ENCODE results near the gene DGCR8. TPM values are rescaled to one million over a fixed set of nuclear protein-coding genes. Genes with fewer than 3 reads are reported as not detected.

The DGCR8 gene
- total RNA-seq, 1 experiment from 2014 or later = 41.7 TPM

GRCh38 chr22:20032407-20032991 is 47.5 kb upstream of the DGCR8 start:
- no TSS peak for BruUV-seq (replicated peaks)
- Histone ChIP-seq H3K27me3 (ENCODE audit: low read length) (no peaks in the 10 kb centered on the region), H4K20me1 (ENCODE audit: low read length) (no peaks in the 10 kb centered on the region), H3F3A (ENCODE audit: low read length, unreplicated experiment) (no peaks in the 10 kb centered on the region), H3K4me1 (ENCODE audit: insufficient read depth, low read length) (no peaks in the 10 kb centered on the region), H3K4me2 (ENCODE audit: low read length) (no peak overlapping the region), H3K4me3 (ENCODE audit: low read length) (no peak overlapping the region), H3K9me3 (ENCODE audit: low read length) (no peaks in the 10 kb centered on the region), H3K9ac (ENCODE audit: low read length) (no peak overlapping the region), H3K79me2 (ENCODE audit: low read length) (peaks cover 8% of the 10 kb centered on the region; the same call in 1 of the 2 replicates), H3K27ac (ENCODE audit: low read length) (no peak overlapping the region), H2AFZ (ENCODE audit: low read length) (no peak overlapping the region), H3K9me2 (replicated peaks; ENCODE audit: low read length) (no peaks in the 10 kb centered on the region), H3K36me3 (ENCODE audit: low read depth, low read length) (no peaks in the 10 kb centered on the region; the same call in 1 of the 2 replicates)
- ChIA-PET POLR2A (ENCODE audit: unreplicated experiment) (no interaction called here), CTCF (no interaction called here)
- ATAC-seq = no peak
- intact Hi-C loops (cut with micrococcal nuclease) = no loop called here
- no peak for DNase-seq
- TF ChIP-seq, protein P1, sequence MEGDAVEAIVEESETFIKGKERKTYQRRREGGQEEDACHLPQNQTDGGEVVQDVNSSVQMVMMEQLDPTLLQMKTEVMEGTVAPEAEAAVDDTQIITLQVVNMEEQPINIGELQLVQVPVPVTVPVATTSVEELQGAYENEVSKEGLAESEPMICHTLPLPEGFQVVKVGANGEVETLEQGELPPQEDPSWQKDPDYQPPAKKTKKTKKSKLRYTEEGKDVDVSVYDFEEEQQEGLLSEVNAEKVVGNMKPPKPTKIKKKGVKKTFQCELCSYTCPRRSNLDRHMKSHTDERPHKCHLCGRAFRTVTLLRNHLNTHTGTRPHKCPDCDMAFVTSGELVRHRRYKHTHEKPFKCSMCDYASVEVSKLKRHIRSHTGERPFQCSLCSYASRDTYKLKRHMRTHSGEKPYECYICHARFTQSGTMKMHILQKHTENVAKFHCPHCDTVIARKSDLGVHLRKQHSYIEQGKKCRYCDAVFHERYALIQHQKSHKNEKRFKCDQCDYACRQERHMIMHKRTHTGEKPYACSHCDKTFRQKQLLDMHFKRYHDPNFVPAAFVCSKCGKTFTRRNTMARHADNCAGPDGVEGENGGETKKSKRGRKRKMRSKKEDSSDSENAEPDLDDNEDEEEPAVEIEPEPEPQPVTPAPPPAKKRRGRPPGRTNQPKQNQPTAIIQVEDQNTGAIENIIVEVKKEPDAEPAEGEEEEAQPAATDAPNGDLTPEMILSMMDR (conservative IDR thresholded peaks at IDR 0.05; ENCODE audit: low read depth, low read length) = no peak
- no peak for TF ChIP-seq EZH2phosphoT487 (IDR thresholded peaks at IDR 0.05; ENCODE audit: borderline replicate concordance, low read length)
- TF ChIP-seq EZH2 (IDR thresholded peaks at IDR 0.05; ENCODE audit: low read length, unreplicated experiment) = no peak

DNA sequence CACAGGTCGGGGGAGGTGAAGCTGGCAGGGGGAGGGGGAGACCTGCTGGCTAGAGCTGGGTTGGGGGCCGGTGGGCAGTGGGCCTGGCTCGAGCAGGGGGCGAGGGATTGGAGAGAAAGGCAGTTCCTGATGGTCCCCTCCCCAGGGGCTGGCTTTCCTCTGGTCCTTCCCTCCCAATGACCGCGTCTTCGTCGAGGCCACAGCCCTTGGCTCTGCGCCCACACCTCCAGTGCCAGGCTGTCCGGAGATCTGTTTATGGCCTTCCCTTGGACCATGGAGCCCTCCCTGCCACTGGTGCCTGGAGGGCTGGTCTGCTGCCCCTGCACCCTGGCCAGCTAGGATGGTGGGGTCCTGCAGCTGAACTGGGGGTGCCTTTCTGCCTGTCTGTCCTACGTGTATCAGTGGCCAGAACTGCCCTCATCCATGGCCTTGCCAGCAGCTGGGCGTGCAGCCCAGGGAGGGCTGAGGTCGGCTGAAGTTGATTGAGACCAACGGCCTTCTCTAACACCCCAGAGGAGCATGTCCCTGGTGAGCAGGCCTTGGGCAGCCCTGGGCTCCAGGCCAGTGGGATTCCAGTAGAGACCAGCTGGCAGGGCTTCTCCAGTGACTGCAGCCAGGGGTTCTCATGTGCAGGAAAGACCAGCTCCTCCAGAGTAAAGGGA is 46.9 kb upstream of the DGCR8 start:
- H3K9me2 ChIP-seq (replicated peaks; ENCODE audit: low read length) = no peaks in the 10 kb centered on the region
- no peak overlapping the region for H3K4me3 ChIP-seq (ENCODE audit: low read length)
- H3K4me2 ChIP-seq (ENCODE audit: low read length) = no peak overlapping the region
- no peaks in the 10 kb centered on the region for H3K4me1 ChIP-seq (ENCODE audit: insufficient read depth, low read length)
- H3K27me3 ChIP-seq (ENCODE audit: low read length) = no peaks in the 10 kb centered on the region
- ChIA-PET POLR2A (ENCODE audit: unreplicated experiment) (no interaction called here), CTCF (no interaction called here)
- H3K79me2 ChIP-seq (ENCODE audit: low read length) = peaks cover 7% of the 10 kb centered on the region; the same call in 1 of the 2 replicates
- H3K36me3 ChIP-seq (ENCODE audit: low read depth, low read length) = no peaks in the 10 kb centered on the region; the same call in 1 of the 2 replicates
- TF ChIP-seq, protein P1 (conservative IDR thresholded peaks at IDR 0.05; ENCODE audit: low read depth, low read length) = no peak
- TF ChIP-seq EZH2phosphoT487 (IDR thresholded peaks at IDR 0.05; ENCODE audit: borderline replicate concordance, low read length) = no peak
- no peak for TF ChIP-seq EZH2 (IDR thresholded peaks at IDR 0.05; ENCODE audit: low read length, unreplicated experiment)
- H3K27ac ChIP-seq (ENCODE audit: low read length) = no peak overlapping the region
- ATAC-seq (no peak), DNase-seq (no peak)
- H3K9me3 ChIP-seq (ENCODE audit: low read length) = no peaks in the 10 kb centered on the region
- intact Hi-C loops (cut with micrococcal nuclease) = no loop called here
- H3F3A ChIP-seq (ENCODE audit: low read length, unreplicated experiment) = no peaks in the 10 kb centered on the region
- BruUV-seq (replicated peaks) = no TSS peak
- no peaks in the 10 kb centered on the region for H4K20me1 ChIP-seq (ENCODE audit: low read length)
- no peak overlapping the region for H2AFZ ChIP-seq (ENCODE audit: low read length)
- no peak overlapping the region for H3K9ac ChIP-seq (ENCODE audit: low read length)

GRCh38 chr22:20034143-20034542 is 45.9 kb upstream of the DGCR8 start:
- no peaks in the 10 kb centered on the region for H3F3A ChIP-seq (ENCODE audit: low read length, unreplicated experiment)
- ChIA-PET CTCF (no interaction called here), POLR2A (ENCODE audit: unreplicated experiment) (no interaction called here)
- no peak overlapping the region for H3K4me3 ChIP-seq (ENCODE audit: low read length)
- H3K79me2 ChIP-seq (ENCODE audit: low read length) = no peaks in the 10 kb centered on the region
- H2AFZ ChIP-seq (ENCODE audit: low read length) = no peak overlapping the region
- no peak overlapping the region for H3K27ac ChIP-seq (ENCODE audit: low read length)
- H4K20me1 ChIP-seq (ENCODE audit: low read length) = no peaks in the 10 kb centered on the region
- H3K9ac ChIP-seq (ENCODE audit: low read length) = no peak overlapping the region
- DNase-seq (no peak), ATAC-seq (no peak)
- H3K36me3 ChIP-seq (ENCODE audit: low read depth, low read length) = no peaks in the 10 kb centered on the region; the same call in 1 of the 2 replicates
- no peaks in the 10 kb centered on the region for H3K27me3 ChIP-seq (ENCODE audit: low read length)
- H3K4me1 ChIP-seq (ENCODE audit: insufficient read depth, low read length) = no peaks in the 10 kb centered on the region
- intact Hi-C loops (cut with micrococcal nuclease) = no loop called here
- TF ChIP-seq EZH2phosphoT487 (IDR thresholded peaks at IDR 0.05; ENCODE audit: borderline replicate concordance, low read length) = no peak
- TF ChIP-seq, protein P1 (conservative IDR thresholded peaks at IDR 0.05; ENCODE audit: low read depth, low read length) = no peak
- no peak for TF ChIP-seq EZH2 (IDR thresholded peaks at IDR 0.05; ENCODE audit: low read length, unreplicated experiment)
- BruUV-seq (replicated peaks) = no TSS peak
- no peaks in the 10 kb centered on the region for H3K9me3 ChIP-seq (ENCODE audit: low read length)
- H3K4me2 ChIP-seq (ENCODE audit: low read length) = no peak overlapping the region
- H3K9me2 ChIP-seq (replicated peaks; ENCODE audit: low read length) = no peaks in the 10 kb centered on the region
